CD4-positive, alpha-beta T cell treated with Interleukin-17A for 1 hour (primary cell): ENCODE data around the gene LRRC15.

Source experiments
- DNase-seq: peaks from one replicate; pipeline ENCODE4 v3.0.0-alpha.2; 2020

LRRC15 gene

DNA sequence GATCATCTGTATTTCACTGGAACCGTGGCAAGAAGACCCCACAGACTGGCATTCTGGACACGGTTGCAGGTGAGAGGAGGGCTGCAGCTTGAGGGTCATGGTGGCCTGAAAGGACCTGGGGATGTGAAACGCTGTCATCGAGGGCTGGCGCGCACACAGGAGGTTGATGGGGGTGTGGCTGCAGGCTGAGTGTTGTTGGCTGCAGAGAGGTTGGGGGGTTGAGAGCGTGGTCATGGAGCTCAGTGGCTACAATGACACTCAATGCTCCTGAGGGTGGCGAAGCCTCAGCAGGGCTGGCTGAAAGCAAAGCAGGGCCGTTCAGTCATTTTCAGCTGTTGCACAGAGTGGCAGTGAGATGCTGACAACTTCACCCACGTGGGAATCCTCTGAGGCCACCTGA, 39.4 kb downstream of the LRRC15 start:
- DNase-seq = no peak

DNA sequence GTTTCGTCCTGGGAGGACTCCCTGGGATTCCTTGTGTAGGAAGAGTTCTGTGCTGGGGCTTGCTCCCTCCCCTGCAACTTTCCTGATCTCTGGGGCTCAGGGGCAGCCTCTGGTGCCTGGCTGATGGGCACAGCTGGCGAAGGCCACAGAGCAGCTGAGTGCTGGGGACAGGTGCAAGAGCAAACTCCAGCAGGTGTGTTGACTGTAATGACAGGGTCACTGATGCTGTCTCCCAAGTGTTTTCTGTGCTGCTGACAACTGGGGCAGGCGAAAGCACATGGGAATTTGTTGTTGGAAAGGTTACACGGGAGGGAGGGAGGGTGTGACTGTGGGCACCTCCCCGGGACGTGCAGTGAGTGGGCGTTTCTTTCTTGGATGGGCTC, 40.0 kb downstream of the LRRC15 start:
- no peak for DNase-seq

DNA sequence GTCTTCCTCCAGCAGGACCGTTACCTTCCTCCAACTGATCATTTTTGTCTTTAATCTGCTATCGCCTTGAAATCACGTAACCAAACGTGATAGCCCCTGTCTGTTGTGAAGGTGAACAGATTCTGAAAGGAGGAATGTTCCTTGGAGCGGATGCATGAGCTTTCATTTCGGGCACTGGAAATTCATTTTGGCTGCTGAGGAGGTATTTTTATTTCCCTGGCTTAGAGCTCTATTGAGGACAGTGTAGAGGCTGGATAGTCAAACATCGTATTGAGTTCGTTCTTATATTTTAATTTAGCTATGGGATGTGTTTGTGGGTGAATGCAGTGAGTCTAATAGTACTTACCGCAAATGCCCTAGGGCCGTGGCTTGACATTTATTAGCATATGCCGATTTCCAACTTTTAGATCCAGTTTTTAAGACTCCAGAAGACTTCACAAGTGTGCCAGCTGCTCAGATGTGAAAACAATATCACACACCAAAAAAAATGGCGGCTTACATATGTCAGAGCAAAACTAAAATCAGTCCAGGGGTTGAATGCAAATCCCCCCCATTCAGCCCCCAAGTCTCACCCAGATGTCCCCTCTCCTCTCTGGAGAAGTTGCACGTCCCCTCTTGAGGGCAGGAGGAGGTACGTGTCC, 40.5 kb downstream of the LRRC15 start:
- no peak for DNase-seq

GRCh38 chr3:194328053-194328657, 41.4 kb downstream of the LRRC15 start:
- DNase-seq = no peak

- no peak for DNase-seq
These were observed 42.1 kb downstream of the LRRC15 start for GRCh38 chr3:194327218-194328052.

GRCh38 chr3:194326968-194327217, 42.6 kb downstream of the LRRC15 start:
- peak; percentile 24 for DNase-seq

DNA sequence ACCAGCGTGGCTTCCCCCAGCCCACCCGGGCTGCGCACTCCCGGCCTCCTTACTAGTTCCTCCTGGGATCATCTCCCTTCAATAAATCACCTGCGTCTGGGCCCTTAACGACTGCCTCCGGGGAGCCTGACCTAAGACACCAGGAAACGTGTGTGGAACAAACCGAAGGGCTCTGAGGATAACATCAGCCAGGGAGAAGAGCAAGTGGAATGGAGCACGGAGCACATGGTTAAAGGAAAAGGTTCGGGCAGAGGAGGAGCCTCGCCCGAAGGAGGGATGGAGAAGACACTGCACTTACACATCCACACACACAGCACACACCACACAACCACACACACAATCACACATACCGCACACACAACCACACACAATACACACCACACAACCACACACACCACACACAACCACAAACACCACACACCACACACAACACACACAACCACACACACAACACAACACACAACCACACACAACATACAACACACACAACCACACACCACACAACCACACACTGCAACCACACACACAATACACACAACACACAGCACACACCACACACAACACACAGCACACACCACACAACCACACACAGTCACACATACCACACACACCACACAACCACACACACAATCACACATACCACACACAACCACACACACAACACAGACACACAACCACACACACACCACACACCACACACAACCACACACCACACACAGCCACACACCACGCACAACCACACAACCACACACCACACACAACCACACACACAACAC, 43.2 kb downstream of the LRRC15 start:
- no peak for DNase-seq

- DNase-seq = no peak
These were observed 44.0 kb downstream of the LRRC15 start for GRCh38 chr3:194325424-194326153.

DNA sequence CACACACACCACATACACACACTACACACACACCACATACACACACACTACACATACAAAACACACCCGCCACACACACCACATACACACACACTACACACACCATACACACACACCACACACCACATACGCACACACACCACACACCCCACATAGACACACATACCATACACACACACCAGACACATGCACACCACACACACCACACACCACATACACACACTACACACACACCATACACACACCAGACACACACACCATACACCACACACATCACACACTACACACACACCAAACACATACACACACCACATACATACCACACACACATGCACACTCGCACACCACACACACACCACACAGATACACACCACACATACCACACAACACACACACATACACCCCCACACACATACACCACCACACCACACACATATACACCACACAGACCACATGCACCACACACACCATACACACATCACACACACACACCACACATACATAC, 44.7 kb downstream of the LRRC15 start:
- DNase-seq = no peak

DNA sequence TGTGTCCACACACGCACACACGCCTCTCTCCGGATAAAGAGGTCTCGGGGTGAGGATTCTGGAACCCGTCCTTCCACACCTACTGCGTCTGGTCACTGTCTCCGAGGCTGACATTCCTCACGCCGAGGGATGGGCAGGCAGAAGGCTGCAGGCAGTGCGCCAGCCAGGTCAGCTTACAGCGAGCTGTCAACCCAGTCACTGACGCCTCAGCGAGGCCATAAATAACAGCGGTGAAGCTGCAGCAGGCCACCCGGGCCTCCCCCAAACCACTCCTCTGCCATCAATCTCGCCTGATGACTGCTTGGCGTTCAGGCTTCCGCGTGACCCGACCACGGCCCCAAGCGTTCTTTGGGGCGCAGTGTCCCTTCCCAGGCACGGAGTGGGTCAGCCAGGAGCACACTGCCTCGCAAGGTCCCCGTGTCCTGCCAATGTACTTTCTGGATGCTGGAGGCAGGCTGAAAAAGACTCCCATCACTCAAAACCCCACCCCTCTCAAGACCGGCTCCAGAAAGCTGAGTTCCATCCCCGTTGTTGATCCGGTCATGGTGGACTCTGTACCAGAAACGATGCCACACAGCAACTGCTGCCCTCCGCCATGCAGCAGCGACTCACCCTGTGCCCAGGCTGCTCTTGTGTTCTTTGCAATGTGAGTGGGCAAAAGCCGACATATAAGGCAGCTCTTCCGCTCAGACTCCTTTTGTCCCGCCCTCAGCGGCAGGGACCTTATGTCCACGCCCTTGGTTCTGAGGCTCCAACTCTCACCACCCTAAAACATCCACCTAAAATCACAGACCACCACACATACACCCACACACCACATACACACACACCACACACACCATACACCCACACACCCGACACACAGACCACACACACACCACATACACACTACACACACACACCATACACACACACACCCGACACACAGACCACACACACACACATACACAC, 45.5 kb downstream of the LRRC15 start:
- DNase-seq = peak; percentile 46

- no peak for DNase-seq
These were observed 46.8 kb downstream of the LRRC15 start for GRCh38 chr3:194322678-194323211.

GRCh38 chr3:194321693-194322640, 47.6 kb downstream of the LRRC15 start:
- DNase-seq = no peak

DNA sequence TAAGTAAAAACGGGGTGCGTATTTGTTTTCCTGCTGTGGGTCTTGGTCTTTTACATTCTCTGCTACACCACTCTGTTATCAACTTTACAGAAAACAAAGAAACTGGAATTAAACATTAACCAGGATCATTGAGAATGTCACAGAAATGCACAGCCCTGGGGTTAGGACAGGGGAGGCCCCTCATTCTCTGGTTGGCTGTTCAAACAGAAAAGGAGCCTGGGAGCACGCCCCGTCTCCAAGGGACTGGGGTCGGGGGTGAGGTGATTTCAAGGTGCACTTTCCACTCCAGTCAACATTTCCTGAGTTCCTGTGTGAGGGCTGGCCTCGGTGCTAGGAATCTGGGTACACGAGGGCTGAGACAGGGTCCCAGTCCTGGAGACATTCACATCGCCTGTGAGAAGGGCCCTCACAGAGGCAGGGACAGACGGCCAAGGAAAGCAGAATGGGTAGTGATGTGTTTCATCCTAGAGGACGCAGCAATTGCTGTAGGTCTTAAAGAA, 48.7 kb downstream of the LRRC15 start:
- DNase-seq = no peak

GRCh38 chr3:194320100-194320499, 49.4 kb downstream of the LRRC15 start:
- no peak for DNase-seq

DNA sequence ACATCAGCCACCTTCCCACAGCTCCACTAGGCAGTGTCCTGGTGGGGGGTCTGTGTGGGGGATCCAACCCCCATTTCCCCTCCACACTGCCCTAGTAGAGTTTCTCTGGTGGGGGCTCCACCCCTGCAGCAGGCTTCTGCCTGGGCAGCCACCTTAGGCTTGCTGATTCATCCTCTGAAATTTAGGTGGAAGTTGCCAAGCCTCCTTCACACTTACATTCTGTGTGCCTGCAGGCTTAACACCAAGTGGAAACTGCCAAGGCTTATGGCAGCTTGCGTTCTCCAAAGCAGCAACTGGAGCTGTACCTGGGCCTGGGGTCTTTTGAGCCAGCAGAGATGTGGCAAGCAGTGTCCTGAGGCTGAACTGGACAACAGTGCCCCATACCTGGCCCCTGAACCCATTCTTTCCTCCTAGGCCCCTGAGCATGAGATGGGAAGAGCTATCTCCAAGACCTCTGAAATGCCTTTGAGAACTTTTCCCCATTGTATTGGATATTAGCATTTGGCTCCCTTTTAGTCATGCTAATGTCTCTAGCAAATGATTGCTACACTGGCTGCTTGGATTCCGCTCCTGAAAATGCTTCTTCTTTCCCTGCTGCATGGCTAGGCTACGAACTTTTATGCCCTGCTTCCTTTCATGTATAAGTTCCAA, 50.9 kb downstream of the LRRC15 start:
- no peak for DNase-seq

- no peak for DNase-seq
These were observed 52.6 kb downstream of the LRRC15 start for GRCh38 chr3:194316918-194317317.

DNA sequence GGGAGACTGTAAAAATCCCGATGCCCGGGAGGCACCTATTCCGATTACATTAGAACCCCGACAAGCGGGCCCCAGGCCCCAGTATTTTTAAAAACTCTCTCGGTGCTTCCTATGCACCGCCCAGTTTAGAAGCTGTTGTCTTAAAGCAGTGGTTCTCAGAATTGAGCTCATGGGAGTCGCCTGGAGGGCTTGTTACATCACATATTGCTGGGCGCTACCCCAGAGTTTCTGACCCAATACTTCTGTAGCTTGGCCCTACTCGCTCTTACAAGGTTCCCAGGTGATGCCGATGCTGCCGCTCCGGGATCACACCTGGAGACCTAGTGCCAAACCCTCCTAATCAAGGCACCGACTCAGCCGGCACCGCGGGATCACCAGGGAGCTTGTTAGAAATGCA, 53.6 kb downstream of the LRRC15 start:
- DNase-seq = no peak

DNA sequence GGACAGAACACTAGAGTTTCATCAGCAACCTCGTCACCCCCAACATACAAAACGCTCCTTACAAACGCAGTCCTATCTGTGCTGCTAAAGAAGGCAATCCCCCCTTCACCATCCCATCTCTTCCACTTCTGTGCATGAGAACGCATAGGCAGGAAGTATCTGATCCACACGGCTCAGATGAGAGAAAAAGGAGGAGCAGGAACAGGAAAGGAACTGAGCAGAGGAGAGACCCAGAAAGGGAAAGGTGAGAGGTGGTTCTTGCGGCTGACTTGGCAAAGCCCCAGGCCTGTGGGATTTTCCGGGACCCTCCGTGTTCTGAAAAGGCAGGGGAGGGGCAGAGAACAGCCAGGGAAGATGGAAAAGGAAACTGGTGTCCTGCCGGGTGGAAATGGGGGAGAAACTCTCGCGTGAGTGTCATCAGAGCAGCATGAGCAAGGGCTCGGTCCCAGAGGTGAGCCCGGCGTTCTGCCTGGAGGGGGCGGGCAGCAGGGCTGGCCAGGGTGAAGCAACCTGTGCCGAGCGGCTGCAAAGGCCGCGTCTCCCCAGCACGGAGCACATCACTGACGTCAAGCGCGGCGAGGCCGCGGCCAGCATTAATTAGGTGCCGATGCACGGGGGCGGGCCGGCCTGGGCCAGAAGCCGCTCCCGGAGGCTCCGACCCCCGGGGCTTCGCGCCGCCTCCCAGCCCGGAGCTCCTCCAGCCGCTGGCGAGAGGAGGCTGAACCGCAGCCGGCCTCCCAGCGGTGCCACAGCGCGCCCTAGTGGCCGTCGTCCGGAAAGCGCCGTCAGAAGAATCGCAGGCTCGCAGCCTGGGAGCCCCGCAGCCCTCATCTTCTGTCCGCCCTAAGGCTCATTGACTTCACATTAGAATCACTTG, 54.2 kb downstream of the LRRC15 start:
- peak; percentile 79 for DNase-seq
